ENCODE data around the gene GADD45B. TPM values are rescaled to one million over a fixed set of nuclear protein-coding genes. Genes with fewer than 3 reads are reported as not detected.

GADD45B gene
- total RNA-seq, 1 experiment from 2014 or later, result 16.2 TPM

GRCh38 chr19:2440515-2440914, 35.4 kb upstream of the GADD45B start:
- Mint-ChIP-seq H3K4me1 (no peaks in the 10 kb centered on the region), H3K9me3 (no peaks in the 10 kb centered on the region; a peak in 1 of 5 replicates), H3K27ac (no peak overlapping the region; a peak in 1 of 7 replicates), H3K27me3 (ENCODE audit: low read depth) (no peaks in the 10 kb centered on the region; the same call in 1 of the 2 replicates), H3K36me3 (ENCODE audit: insufficient read depth in 1 of 3, low read depth in 3 of 3) (peaks cover 21 to 48% (median 44%) of the 10 kb centered on the region in 3 experiments; a peak in 6 of 7 replicates), H3K4me3 (peak overlapping the region in 1 of 2 experiments; percentile 2; a peak in 1 of 5 replicates)
- Histone ChIP-seq H3K79me2 (ENCODE audit: insufficient read depth, low read length) (peaks cover 1% of the 10 kb centered on the region; the same call in 1 of the 2 replicates), H3K18ac (ENCODE audit: insufficient read length, low read depth, low read length) (no peak overlapping the region), H2AFZ (ENCODE audit: low read length) (no peak overlapping the region), H2BK12ac (ENCODE audit: insufficient read length, low read depth, low read length) (no peak overlapping the region), H4K91ac (ENCODE audit: insufficient read length, low read depth, low read length) (no peak overlapping the region), H3K9ac (ENCODE audit: extremely low read depth, insufficient read length, low read length) (no peak overlapping the region), H2AK5ac (ENCODE audit: insufficient read length, low read length) (no peak overlapping the region), H2BK5ac (ENCODE audit: insufficient read length, low read length) (no peak overlapping the region), H3K23ac (ENCODE audit: insufficient read length, low read depth, low read length) (no peak overlapping the region), H2BK20ac (ENCODE audit: low read depth, low read length, poor library complexity, severe bottlenecking) (no peak overlapping the region), H3K79me1 (ENCODE audit: insufficient read depth, low read depth, low read length, poor library complexity, severe bottlenecking) (no peaks in the 10 kb centered on the region), H3K4ac (ENCODE audit: low read depth, low read length) (no peak overlapping the region), H2BK15ac (ENCODE audit: low read depth, low read length) (no peak overlapping the region), H3K27ac (ENCODE audit: insufficient read length, low read depth, low read length) (no peak overlapping the region), H3K56ac (ENCODE audit: insufficient read length, low read depth, low read length) (no peak overlapping the region), H4K8ac (replicated peaks; ENCODE audit: insufficient read length, low read depth, low read length) (no peak overlapping the region), H4K20me1 (ENCODE audit: control insufficient read depth, insufficient read depth, insufficient read length) (no peaks in the 10 kb centered on the region), H3K14ac (ENCODE audit: insufficient read depth, low read length) (no peak overlapping the region), H3K4me2 (ENCODE audit: insufficient read depth, insufficient read length, low read length) (no peak overlapping the region), H3K9me3 (ENCODE audit: control insufficient read depth, low read depth, low read length) (no peaks in the 10 kb centered on the region), H4K5ac (ENCODE audit: insufficient read length, low read depth, low read length) (no peak overlapping the region), H3T11ph (ENCODE audit: low read length) (no peak overlapping the region), H3K27me3 (ENCODE audit: insufficient read depth, low read length) (no peaks in the 10 kb centered on the region), H2BK120ac (ENCODE audit: low read depth, low read length, poor library complexity, severe bottlenecking) (no peak overlapping the region), H3K23me2 (ENCODE audit: insufficient read length, low read depth, low read length, poor library complexity, severe bottlenecking) (no peaks in the 10 kb centered on the region), H3K4me1 (ENCODE audit: insufficient read depth, low read length) (no peaks in the 10 kb centered on the region)
- WGBS (ENCODE audit: extremely low coverage, insufficient read length, low lambda C conversion rate), result 100% methylated on average over 1 of the region's 1 CpG
- no peak for DNase-seq
- TF ChIP-seq, protein P1, sequence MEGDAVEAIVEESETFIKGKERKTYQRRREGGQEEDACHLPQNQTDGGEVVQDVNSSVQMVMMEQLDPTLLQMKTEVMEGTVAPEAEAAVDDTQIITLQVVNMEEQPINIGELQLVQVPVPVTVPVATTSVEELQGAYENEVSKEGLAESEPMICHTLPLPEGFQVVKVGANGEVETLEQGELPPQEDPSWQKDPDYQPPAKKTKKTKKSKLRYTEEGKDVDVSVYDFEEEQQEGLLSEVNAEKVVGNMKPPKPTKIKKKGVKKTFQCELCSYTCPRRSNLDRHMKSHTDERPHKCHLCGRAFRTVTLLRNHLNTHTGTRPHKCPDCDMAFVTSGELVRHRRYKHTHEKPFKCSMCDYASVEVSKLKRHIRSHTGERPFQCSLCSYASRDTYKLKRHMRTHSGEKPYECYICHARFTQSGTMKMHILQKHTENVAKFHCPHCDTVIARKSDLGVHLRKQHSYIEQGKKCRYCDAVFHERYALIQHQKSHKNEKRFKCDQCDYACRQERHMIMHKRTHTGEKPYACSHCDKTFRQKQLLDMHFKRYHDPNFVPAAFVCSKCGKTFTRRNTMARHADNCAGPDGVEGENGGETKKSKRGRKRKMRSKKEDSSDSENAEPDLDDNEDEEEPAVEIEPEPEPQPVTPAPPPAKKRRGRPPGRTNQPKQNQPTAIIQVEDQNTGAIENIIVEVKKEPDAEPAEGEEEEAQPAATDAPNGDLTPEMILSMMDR (conservative IDR thresholded peaks at IDR 0.05), result no peak

All from H9 (cell line).